SKM-1 (cell line): ENCODE measurements around the gene MRPS31.

Experiments
- DNase-seq: peaks from one replicate; lab custom pipeline; 2025; ENCODE audit not compliant: unreplicated experiment; lab: John Stamatoyannopoulos, UW

MRPS31 gene

DNA sequence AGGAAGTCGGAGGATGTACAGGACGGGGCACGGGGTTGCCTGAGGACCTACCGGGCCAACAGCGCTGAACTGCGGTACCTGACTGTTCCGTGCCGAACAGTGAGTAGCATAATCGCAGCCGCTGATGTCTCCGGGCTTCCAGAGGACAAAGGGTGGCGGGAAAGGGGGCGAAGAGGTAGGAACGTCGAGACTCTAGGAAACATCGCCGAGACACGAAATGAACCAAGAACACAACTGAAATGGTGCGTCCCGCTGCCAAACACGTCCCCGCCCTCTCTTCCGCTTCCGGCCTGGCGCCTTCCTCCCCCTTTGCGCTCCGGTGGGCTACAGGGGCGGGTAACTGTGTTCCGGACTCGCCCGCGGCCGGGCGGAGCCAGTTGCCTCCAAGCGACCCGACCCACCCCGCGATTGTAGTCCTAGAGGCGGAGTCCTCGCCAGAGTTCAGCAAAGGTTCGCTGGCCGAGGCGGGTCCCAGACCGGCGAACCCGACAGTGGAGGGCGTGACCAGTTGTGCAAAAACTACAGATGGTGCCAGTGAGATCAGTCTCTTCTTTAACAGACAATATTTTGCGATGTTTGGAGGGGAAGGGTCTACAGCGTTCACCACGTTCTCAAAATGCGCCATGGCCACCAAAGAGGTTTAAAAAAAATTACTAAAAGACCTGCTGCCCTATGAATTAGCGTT, at the start of gene MRPS31:
Gene MRPS31, minus strand, starts transcription at position 257 of the 685 bp plus-strand sequence. Its CDS starts 54 bp downstream, at position 203.
- DNase-seq = peak; percentile 91

DNA sequence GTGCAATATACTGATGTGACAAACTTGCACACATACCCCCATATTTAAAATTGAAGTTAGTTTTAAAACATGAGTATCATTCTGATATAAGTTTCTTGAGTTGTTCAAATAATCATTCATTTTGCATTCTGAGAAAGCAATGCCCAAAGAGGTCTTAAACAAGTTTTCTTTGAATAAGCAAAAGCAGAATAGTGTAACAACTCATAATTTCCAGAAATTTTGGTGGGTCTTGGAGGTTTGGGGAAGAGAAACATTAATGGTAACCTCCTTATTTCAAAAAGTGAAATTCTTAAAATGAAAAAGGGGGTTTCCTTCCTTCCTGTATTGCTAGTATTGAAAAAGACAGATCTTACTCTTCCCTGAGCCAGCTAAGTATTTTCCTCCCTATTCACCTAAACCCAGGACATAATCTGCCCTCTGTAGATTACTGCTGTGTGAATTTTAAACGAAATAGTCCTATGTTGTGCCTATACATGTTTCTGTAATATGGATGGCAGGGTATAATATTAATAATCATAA, 48.9 kb upstream of the MRPS31 start:
- no peak for DNase-seq

DNA sequence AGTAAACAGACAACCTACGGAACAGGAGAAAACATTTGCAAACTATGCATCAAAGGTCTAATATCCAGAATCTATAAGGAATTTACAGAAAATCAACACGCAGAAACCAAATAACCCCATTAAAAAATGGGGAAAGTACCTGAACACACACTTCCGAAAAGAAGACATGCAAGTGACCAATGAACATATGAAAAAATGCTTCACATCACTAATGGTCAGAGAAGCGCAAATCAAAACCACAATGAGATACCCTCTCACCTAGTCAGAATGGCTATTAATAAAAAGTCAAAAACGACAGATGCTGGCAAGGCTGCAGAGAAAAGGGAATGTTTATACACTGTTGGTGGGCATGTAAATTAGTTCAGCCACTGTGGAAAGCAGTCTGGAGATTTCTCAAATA, 47.9 kb upstream of the MRPS31 start:
- no peak for DNase-seq

DNA sequence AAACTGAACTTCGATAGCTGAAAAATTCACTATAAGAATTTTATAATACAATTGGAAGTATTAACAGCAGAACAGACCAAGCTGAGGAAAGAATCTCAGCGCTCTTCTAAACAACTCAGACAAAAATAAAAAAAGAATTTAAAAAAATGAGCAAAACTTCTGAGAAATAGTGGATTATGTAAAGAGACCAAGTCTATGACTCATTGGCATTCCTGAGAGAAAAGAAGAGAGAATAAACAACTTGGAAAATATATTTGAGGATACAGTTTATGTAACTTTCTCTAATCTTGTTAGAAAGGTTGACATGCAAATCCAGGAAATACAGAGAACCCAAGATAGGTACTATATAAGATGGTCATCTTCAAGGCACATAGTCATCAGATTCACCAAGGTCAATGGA, 43.8 kb upstream of the MRPS31 start:
- DNase-seq = no peak

DNA sequence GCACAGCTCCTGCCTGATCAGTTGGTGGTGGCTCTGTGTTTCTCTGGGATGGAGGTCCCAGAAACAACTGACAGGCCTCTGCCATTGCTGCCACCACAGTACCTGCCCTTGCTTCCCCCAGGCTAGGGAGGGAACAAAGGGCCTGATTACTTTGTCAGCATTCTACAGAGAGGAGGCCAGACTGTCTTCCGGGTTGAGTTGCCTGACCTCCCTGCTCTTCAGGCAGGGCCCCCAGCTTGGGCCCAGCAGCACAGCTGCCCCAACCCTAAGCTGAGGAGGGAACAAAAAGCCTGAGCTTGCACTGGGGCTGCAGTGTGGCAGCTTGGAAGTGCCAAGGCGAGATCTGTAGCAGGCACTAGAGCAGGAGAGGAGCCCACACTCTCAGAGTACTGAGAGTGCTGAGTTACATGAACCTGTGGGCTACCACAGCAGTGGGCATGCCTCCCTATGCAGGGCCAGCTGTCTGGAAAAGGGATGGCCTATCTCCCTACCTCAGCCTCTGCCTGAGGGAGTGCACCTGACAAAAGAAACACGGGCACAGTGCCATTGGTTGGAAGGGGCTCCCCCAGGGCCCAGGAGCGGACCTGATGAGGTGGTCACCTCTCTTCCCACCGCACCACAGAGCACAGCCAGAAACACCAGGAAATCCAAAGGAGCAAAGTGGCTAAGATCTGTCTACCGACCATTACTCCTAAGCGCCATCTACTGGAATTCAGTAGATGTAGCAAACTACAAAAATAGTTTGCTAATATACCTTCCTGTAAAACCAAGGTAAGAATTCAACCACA, 42.9 kb upstream of the MRPS31 start:
- DNase-seq = peak; percentile 39

DNA sequence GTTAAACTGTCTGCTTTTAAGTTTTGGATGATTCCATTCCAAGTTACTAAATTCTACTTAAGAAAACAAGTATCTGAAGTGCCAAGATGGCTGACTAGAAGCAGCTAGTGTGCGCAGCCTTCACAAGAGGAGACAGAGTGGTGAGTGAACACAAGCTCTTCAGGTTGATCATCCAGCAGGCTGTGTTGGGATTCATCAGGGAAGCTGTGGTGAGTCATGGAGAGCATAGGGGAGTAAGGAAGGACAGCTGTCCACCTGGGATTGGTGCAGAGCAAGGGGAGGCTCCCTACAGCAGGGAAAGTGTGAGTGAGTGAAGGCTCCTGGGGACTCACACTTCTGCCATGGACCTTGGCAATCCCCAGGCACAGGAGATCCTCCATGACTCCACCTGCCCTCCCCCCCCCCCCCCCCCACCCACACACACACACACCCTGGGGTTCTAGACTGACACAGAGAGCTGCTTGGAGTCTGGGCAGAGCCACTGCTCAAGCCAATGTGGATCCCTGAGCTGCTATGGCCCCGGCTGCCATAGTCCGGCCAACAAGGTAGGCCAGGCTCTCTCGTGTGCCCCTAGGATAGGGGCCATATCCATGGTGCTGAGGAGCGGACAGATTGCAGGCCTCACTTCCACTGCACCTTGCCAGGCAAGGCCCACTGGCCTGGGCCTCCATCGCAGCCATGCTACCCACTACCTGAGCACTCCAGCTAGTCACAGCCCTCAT, 41.9 kb upstream of the MRPS31 start:
- no peak for DNase-seq

DNA sequence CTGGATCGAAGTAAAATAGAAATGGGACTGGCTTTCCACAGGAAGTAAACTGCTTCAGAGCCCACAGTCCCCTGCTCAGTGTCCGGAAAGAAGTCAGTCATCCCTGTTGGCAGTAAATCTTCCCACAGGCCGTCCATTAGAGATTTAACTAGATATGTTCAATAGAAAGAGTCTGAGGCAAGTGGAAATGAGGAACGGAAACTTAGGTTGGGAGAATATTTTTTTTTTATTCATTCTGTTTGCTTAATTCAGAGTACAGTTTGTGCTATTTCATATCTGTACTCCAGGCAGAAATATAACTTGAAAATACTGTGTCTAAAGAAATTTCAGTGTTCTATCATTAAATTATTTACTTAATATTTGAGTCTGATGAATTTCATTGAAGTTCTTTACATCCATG, 41.1 kb upstream of the MRPS31 start:
- DNase-seq = no peak

DNA sequence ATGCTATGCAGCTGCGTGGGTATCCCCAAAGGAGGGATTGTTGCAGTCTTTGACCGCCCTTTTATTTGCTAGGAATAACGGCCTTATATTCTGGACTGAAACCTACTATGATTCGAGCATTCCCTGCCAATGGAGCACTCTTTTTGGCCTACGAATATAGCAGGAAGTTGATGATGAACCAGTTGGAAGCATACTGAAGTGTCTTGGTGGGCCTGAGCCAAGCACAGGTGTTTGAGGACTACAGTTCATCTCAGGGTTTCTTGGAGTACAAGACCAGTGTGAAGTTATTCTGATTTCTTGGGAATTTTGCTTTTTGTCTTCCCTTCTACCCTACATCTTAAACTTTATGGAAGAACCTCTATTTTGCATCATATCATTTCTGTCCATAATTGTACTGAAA, 38.5 kb upstream of the MRPS31 start:
- DNase-seq = no peak

DNA sequence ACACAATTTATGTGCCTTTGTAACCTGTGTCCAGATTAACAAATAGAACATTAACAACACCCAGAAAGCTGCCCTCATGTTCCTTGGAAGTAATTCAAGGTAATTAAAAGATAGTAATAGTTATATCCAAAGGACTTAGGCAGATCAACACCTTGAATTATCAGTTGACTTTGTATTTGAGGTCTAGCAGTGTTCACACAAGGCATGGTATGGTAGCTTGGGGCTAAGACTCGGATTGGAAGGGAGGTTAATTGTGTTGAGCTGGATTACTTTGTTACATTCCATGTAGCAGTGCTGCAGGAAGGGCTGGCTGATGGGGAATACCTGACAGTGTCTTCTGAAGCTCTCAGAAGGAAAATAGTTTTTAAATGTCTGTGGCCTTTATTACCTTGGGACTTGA, 35.3 kb upstream of the MRPS31 start:
- DNase-seq = no peak

DNA sequence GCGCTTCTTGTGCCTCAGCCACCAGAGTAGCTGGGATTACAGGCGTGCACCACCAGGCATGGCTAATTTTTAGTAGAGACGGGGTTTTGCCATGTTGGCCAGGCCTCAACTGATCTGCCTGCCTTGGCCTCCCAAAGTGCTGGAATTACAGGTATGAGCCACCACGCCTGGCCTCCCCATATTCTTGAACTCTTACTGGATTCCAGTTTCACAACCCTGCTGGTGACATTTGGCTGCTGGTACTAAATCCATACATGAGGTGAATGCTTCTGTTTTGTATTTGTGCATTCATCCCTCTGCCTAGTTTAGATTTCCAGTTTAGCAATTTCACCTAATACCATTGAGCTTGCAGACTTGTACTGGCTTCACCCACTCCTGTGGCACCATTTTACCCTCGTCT, 32.3 kb upstream of the MRPS31 start:
- no peak for DNase-seq

DNA sequence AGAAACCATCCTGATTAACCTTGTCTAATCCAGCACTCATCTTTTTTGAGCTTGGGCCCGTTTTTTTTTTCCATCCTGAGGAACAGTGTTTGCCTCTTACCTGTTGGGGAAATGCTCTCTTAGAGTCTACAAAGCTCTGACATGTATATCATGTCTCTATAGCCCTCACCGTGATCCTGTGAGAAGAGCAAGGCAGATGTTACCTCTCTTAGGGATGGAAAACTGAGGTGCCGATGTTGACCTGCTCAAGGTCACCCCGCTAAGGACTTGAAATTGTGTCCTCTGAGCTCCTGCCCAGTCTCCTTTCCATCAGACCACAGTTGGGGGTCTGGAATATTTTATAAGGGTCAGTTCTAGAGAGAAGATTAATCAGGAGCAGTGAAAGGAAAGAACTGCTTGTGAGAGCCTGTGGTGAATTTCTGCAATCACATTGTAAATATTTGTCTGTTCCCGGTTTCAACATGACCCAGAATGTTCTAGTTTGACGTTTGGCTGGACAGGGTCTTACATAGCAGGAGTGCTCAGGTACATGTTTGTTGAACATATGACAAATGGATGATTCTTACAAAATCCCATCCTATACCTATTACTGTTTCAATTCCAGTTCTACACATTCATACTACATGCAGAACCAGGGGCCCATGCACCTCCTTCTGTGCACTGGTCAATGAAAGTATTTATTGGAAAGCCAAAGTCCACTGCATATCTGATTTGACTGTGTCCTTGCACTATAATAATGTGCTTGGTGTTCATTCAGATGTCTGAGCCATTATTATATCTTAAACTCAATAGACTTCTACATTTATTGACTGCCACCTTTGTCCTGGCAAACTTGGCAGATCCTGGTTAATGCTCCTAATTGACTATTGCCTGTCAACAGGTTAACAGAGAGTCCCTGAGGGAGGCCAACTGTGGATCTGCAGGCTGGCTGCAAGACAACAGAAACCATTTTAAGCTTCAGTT, 30.5 kb upstream of the MRPS31 start:
- no peak for DNase-seq

DNA sequence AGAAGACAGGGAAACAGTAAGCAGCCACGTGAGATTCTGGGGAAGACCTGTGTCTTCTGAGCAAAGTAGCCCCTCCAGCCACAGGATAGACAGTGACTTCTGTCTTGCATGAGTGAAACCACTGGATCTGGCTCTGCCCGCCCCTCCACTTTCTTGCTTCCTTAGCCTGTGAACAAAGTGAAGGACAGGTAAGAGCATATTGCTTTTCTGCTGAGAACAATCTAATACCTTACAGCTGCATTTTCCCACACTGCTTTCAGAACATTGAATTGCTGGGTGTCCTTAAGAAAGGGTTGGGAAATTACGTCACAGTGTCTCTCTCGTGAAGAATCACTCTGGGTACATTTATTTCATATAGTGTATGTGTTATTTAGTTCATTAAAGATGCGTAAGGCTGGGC, 29.6 kb upstream of the MRPS31 start:
- no peak for DNase-seq

DNA sequence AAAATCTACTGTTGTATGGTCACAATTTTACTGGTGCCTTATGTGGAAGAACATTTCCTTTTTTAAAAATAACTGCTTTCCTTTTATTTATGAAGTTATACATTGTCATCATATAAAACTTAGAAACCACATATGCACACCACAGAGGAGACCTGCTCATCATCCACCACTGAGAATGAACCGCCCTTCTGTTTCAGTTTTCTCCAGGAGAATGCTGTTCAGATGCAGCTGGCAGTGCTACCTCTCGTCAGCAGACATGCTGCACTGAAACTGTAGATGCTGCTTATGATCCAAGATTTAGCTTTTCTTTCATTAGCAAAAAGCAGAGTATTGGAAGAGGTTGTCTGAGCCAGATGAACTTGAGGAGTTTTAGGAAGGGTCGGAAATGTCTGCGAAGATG, 28.5 kb upstream of the MRPS31 start:
- DNase-seq = no peak

DNA sequence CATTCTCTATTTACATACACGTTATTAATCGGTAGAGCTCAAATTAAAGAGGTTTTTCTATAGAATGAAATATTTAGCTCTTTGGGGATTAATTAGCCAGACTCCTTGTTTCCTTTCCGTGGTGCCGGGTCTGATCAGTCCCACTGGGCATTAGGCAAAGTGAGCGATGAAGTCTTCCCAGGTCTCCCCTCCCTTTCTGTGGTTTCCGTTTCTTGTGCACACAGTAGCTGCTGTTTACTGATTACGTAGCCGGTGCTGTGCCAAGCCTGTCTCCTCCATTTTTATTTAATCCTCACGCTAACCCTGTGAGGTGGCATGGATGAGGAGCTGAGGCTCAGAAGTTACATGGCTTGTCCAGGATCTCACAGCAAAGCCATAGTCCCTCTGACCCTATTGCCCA, 27.4 kb upstream of the MRPS31 start:
- DNase-seq = no peak

DNA sequence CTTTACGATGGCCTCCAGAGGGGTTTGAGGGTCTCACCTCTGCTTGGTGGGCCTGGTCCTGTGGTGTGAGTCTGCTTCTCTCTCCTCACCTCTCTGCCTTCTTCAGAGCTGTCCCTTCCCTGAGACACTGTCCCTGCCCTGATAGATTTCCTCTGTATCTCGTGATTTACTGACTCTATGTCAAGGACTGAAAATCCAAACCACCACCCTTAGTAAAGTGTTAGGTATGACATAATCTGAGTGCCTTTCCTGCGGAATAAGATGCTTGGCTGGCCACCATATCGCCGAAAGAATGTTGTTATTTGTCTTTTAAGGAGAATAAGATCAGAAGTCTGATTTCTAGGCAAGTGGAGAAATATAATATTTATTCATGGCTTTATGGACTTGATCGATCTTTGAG, 25.7 kb upstream of the MRPS31 start:
- no peak for DNase-seq

DNA sequence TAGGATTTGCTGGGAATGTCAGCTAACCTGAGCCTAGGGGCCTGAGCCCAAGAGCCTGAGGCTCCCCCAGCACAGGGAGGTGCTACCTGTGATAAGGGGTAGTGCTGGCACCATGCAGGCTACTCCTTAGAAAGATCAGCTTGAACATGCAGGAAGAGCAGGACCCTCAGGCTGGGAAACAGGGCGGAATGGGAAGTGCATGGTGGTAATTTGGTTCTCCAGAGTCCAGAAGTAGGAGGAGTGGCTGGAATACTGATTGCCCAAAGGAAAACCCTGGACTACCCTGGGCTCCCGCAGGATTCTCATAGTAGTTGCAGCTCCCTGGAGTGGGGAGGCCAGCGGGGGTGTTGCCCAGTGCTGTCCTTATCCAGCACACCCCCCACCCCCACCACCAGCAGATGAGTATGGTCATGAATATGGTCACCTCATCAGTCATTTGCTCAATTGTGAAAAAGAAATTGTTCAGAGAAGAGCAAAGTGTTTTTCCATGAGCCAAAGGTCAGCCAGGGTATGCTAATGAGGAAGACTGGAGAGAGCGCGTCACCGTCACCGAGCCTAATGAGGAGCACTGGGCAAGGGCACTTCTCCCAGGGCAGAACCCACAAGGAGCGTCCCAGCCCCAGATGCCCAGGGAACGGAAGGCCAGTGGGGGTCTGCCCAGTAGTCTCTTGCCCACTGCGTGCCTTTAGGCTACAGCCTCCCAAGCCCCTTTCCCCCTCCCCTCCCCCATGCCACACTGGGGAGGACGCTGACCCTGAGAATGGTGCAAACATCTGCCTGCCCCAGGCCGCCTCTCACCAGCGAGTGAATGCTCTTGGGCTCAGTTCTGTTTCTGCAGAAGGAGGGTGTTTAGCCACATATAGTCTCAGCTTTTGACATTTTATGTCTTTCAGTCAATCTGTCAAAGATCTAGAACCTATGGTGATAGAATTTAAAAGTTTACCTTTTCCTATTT, 23.7 kb upstream of the MRPS31 start:
- no peak for DNase-seq

DNA sequence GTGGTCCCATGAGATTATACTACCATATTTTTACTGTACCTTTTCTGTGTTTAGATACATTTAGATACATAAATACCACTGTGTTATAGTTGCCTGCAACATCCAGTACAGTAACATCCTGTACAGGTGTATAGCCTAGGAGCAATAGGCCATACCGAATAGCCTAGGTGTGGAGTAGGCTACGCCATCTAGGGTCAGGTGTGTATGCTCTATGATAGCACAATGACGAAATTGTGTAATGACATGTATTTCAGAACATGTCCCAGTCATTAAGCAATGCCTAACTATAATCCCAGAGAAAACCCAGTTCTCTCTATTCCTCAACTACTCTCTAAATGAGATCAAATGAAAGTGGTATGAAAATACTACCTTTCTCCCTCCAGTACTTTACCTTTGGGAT, 22.3 kb upstream of the MRPS31 start:
- no peak for DNase-seq

DNA sequence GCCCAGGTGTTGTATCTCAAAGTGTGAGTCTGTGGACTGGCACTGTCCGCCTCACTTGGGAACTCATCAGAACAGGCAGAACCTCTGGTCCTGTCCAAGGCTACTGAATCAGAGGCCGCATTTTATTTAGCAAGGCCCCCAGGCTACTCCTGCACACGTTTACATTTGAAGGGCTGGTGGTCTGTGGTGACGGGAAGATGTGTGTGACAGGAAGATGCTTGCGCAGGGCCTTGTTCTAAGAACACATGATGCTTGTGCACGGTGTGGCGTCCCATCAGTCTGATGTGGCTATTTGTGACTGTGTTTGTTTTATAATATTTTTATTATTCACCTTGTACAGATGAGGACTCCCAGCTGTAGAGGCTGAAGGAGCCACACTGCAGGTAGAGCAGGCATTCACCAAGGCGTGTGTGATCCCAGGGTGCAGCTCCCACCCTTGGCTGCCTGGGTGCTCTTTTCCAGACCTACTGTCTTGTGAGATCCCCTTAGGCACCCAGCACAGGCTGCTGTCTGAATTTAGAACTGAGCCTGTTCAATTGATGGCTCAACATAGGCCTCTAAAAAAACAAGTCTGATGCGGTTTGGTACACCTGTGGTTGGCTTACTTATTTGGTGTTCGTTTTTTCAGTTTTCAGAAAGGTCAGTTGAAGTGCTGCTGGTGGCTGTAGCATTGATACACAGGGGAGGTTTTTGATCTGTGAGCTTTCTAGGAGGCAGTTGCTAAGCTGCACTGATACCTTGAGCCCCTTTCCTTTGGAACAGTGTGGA, 21.5 kb upstream of the MRPS31 start:
- DNase-seq = no peak

DNA sequence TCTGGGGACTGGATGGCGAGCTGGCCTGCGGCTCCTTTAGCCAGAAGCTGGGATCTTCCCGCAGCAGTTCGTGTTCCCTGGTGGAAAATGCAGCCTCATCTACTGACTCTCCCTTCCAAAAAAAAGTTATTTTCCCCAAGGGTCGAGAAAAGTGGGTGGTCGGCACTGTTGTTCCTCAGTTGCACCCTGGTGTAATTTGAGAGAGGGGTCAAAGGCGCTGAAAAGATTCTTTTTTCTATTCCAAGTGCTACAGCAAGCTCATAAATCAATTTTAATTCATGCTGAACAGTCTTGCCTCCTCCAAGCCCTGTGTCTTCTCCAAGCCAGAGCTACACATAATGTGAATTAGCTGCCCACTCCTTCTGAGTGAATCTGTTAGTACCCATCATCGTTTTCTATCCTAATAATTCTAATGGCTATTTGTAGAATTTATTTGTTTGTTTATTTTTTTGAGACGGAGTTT, 19.2 kb upstream of the MRPS31 start:
- DNase-seq = no peak
